Liver (tissue), 9 donors: Measurements from ENCODE around the gene RBM6. TPM values are rescaled to one million over a fixed set of nuclear protein-coding genes. Genes with fewer than 3 reads are reported as not detected.

Experiments used
- DNase-seq: peaks from one replicate; pipeline ENCODE4 v3.0.0-alpha.2; 2017; ENCODE audit warnings: low spot score
- H3K27ac ChIP-seq, 2 donors: one replicate each; pipeline ENCODE4 v1.7.0; 2013; ENCODE audit warnings: inconsistent platforms in 2 of 2, low read length in 2 of 2, control low read depth in 1 of 2, low read depth in 1 of 2, mild to moderate bottlenecking in 1 of 2
- H3K27me3 ChIP-seq, 4 donors: one replicate each; pipeline versions ENCODE4 v1.6.1 to v1.7.0; 2013; ENCODE audit warnings: low read length in 3 of 4, inconsistent platforms in 1 of 4, mild to moderate bottlenecking in 1 of 4, moderate library complexity in 1 of 4; ENCODE audit not compliant: control insufficient read depth in 4 of 4, insufficient read depth in 4 of 4
- H3K36me3 ChIP-seq, 4 donors: one replicate each; pipeline versions ENCODE4 v1.6.1 to v1.7.0; 2013; ENCODE audit warnings: low read length in 3 of 4, mild to moderate bottlenecking in 3 of 4, low read depth in 1 of 4, moderate library complexity in 1 of 4; ENCODE audit not compliant: control insufficient read depth in 4 of 4, insufficient read depth in 3 of 4
- H3K4me1 ChIP-seq, 4 donors: one replicate each; pipeline versions ENCODE4 v1.6.1 to v1.7.0; 2013; ENCODE audit warnings: low read length in 3 of 4, mild to moderate bottlenecking in 3 of 4, moderate library complexity in 1 of 4; ENCODE audit not compliant: control insufficient read depth in 4 of 4, insufficient read depth in 4 of 4
- H3K4me3 ChIP-seq, 3 donors: one replicate each; pipeline versions ENCODE4 v1.6.1 to v1.7.0; 2013; ENCODE audit warnings: low read length in 3 of 3, control low read depth in 1 of 3, low read depth in 1 of 3, mild to moderate bottlenecking in 1 of 3
- H3K9ac ChIP-seq, 2 donors: one replicate each; pipeline ENCODE4 v1.7.0; 2013; ENCODE audit warnings: low read length in 2 of 2, mild to moderate bottlenecking in 2 of 2, moderate library complexity in 2 of 2, control low read depth in 1 of 2, low read depth in 1 of 2
- H3K9me3 ChIP-seq, 4 donors: one replicate each; pipeline versions ENCODE4 v1.6.1 to v1.7.0; 2013; ENCODE audit warnings: low read length in 3 of 4; ENCODE audit not compliant: control insufficient read depth in 4 of 4
- ATF3 ChIP-seq: IDR thresholded peaks from 2 replicates; pipeline ENCODE4 v1.6.1; 2016; ENCODE audit warnings: antibody characterized with exemption
- EGR1 ChIP-seq, 2 donors: IDR thresholded peaks; 2 replicates each; pipeline ENCODE4 v1.6.1; 2016 to 2018; ENCODE audit warnings: antibody characterized with exemption in 2 of 2, low read depth in 2 of 2
- FOXA2 ChIP-seq: IDR thresholded peaks from 2 replicates; pipeline ENCODE4 v1.6.1; 2016; ENCODE audit warnings: antibody characterized with exemption
- HNF4A ChIP-seq, 2 donors: conservative IDR thresholded peaks; 2 replicates each; pipeline ENCODE4 v1.6.1; 2016; ENCODE audit warnings: antibody characterized with exemption in 2 of 2, mild to moderate bottlenecking in 2 of 2
- HNF4G ChIP-seq: IDR thresholded peaks from 2 replicates; pipeline ENCODE4 v1.6.1; 2016; ENCODE audit warnings: antibody characterized with exemption
- JUND ChIP-seq, 2 donors: IDR thresholded peaks; 2 replicates each; pipeline ENCODE4 v1.6.1; 2016; ENCODE audit warnings: antibody characterized with exemption in 2 of 2
- NR2F2 ChIP-seq: IDR thresholded peaks from 2 replicates; pipeline ENCODE4 v1.6.1; 2016; ENCODE audit warnings: antibody characterized with exemption
- RAD21 ChIP-seq, 2 donors: IDR thresholded peaks; 2 replicates each; pipeline ENCODE4 v1.6.1; 2016; ENCODE audit warnings: antibody characterized with exemption in 2 of 2, mild to moderate bottlenecking in 2 of 2
- RXRA ChIP-seq, 2 donors: IDR thresholded peaks; 2 replicates each; pipeline ENCODE4 v1.6.1; 2017 to 2018; ENCODE audit warnings: antibody characterized with exemption in 2 of 2, mild to moderate bottlenecking in 1 of 2
- YY1 ChIP-seq: IDR thresholded peaks from 2 replicates; pipeline ENCODE4 v1.6.1; 2016; ENCODE audit warnings: antibody characterized with exemption, mild to moderate bottlenecking
- WGBS: extraction: QIAGEN DNeasy Blood & Tissue Kit; methylation state at CpG from one replicate; pipeline ENCODE4 v1.1.7; 2013; 5-methylcytosine and 5-hydroxymethylcytosine counted together
- polyA plus RNA-seq, 2 donors: library from polyadenylated mRNA; stranded (reverse) in 1 of 2; unstranded in 1 of 2; fragments of 200-250 nt in 1 of 2; fragments of >200 nt in 1 of 2; fragmentation: Nextera tagmentation in 1 of 2; extraction: Ambion mirVana in 1 of 2; gene quantifications; one replicate each; pipeline versions ENCODE4 v1.2.1 to v1.2.3, GENCODE V29; 2013 to 2015
- total RNA-seq, 2 donors: library from RNA; depleted of rRNA; stranded (reverse); fragments of >200 nt; gene quantifications; one replicate each; pipeline ENCODE4 v1.2.3, GENCODE V29; 2014
- TF ChIP-seq, protein P1 (sequence below): IDR thresholded peaks from 2 replicates; pipeline ENCODE4 v1.6.1; 2016; ENCODE audit warnings: antibody characterized with exemption, mild to moderate bottlenecking
- TF ChIP-seq, protein P2 (sequence below): IDR thresholded peaks from 2 replicates; pipeline ENCODE4 v1.6.1; 2016; ENCODE audit warnings: antibody characterized with exemption
- donor health status: healthy.
- donor health status: healthy.
- donor health status: healthy.
- donor health status: healthy.
- donor health status: healthy.

The RBM6 gene
- total and polyA plus RNA-seq, 4 donors = 10.9 to 59.2 (median 37.5) TPM

GRCh38 chr3:49937090-49937489, 2.9 kb upstream of the RBM6 start:
- WGBS = 44% methylated on average over 3 of the region's 3 CpGs
- no peaks in the 10 kb centered on the region for H3K9me3 ChIP-seq
- no peak overlapping the region for H3K4me3 ChIP-seq
- H3K27me3 ChIP-seq = no peaks in the 10 kb centered on the region
- no peak overlapping the region for H3K27ac ChIP-seq
- no peak overlapping the region for H3K9ac ChIP-seq
- H3K36me3 ChIP-seq = no peaks in the 10 kb centered on the region
- H3K4me1 ChIP-seq = peaks cover 3 to 13% (median 6%) of the 10 kb centered on the region in 4 donors
- DNase-seq = no peak
- TF ChIP-seq JUND (IDR thresholded peaks at IDR 0.05) (no peak), EGR1 (IDR thresholded peaks at IDR 0.05; ENCODE audit: low read depth in 2 of 2) (no peak), ATF3 (no peak), HNF4G (no peak), FOXA2 (no peak), RXRA (IDR thresholded peaks at IDR 0.05) (no peak), NR2F2 (no peak), RAD21 (IDR thresholded peaks at IDR 0.05) (no peak)
- TF ChIP-seq, protein P1, sequence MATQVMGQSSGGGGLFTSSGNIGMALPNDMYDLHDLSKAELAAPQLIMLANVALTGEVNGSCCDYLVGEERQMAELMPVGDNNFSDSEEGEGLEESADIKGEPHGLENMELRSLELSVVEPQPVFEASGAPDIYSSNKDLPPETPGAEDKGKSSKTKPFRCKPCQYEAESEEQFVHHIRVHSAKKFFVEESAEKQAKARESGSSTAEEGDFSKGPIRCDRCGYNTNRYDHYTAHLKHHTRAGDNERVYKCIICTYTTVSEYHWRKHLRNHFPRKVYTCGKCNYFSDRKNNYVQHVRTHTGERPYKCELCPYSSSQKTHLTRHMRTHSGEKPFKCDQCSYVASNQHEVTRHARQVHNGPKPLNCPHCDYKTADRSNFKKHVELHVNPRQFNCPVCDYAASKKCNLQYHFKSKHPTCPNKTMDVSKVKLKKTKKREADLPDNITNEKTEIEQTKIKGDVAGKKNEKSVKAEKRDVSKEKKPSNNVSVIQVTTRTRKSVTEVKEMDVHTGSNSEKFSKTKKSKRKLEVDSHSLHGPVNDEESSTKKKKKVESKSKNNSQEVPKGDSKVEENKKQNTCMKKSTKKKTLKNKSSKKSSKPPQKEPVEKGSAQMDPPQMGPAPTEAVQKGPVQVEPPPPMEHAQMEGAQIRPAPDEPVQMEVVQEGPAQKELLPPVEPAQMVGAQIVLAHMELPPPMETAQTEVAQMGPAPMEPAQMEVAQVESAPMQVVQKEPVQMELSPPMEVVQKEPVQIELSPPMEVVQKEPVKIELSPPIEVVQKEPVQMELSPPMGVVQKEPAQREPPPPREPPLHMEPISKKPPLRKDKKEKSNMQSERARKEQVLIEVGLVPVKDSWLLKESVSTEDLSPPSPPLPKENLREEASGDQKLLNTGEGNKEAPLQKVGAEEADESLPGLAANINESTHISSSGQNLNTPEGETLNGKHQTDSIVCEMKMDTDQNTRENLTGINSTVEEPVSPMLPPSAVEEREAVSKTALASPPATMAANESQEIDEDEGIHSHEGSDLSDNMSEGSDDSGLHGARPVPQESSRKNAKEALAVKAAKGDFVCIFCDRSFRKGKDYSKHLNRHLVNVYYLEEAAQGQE = no peak
- TF ChIP-seq, protein P2, sequence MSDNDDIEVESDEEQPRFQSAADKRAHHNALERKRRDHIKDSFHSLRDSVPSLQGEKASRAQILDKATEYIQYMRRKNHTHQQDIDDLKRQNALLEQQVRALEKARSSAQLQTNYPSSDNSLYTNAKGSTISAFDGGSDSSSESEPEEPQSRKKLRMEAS = no peak

- TF ChIP-seq HNF4A (conservative IDR thresholded peaks at IDR 0.05) = peak in 1 of 2 donors; percentile 11
- TF ChIP-seq, protein P2 = no peak
- no peak for TF ChIP-seq JUND (IDR thresholded peaks at IDR 0.05)
- TF ChIP-seq YY1 = no peak
- TF ChIP-seq, protein P1 = no peak
- no peak for TF ChIP-seq EGR1 (IDR thresholded peaks at IDR 0.05; ENCODE audit: low read depth in 2 of 2)
- H3K9me3 ChIP-seq = no peaks in the 10 kb centered on the region
- peaks cover 3 to 13% (median 7%) of the 10 kb centered on the region in 4 donors for H3K4me1 ChIP-seq
- H3K36me3 ChIP-seq = no peaks in the 10 kb centered on the region
- DNase-seq = no peak
- H3K27me3 ChIP-seq = no peaks in the 10 kb centered on the region
- H3K9ac ChIP-seq = peak overlapping the region; percentile 74 to 94
- peak overlapping the region; percentile 68 to 99 (median 88) for H3K4me3 ChIP-seq
- 8% methylated on average over 23 of the region's 23 CpGs for WGBS
- peak overlapping the region; percentile 86 to 98 for H3K27ac ChIP-seq
Measured at GRCh38 chr3:49940667-49941249, 808 bp downstream of the RBM6 start.
